Lung (tissue), 12 donors: ENCODE data around the gene NR2C2AP. TPM values are rescaled to one million over a fixed set of nuclear protein-coding genes. Genes with fewer than 3 reads are reported as not detected.
A peak's percentile ranks its signal among the peaks of the same experiment; 100 is the strongest.
"Not testable (repeated sequence)": the region's sequence is repeated elsewhere in the genome, so short reads cannot be mapped to it uniquely, and the experiment has no call there.

Experiments used
- ATAC-seq: fragments of 200-7000 bp; cut with Tn5 transposase; one replicate; pipeline ENCODE4 v1.9.1; 2020; ENCODE audit warnings: moderate number of reproducible peaks; ENCODE audit not compliant: insufficient read depth, low FRiP score
- DNase-seq, 3 donors: peaks; one replicate each; pipeline ENCODE4 v3.0.0-alpha.2; 2013 to 2017
- H3K27ac ChIP-seq, 2 donors: one replicate each; pipeline ENCODE4 v1.5.1; 2013; ENCODE audit warnings: mild to moderate bottlenecking in 2 of 2, moderate library complexity in 2 of 2, control low read depth in 1 of 2, inconsistent platforms in 1 of 2, low read depth in 1 of 2, low read length in 1 of 2
- H3K27me3 ChIP-seq, 3 donors: one replicate each; pipeline ENCODE4 v1.5.1; 2013; ENCODE audit warnings: low read length in 2 of 3; ENCODE audit not compliant: control insufficient read depth in 3 of 3, insufficient read depth in 3 of 3
- H3K36me3 ChIP-seq, 4 donors: one replicate each; pipeline ENCODE4 v1.5.1; 2013; ENCODE audit warnings: low read length in 4 of 4, mild to moderate bottlenecking in 1 of 4, moderate library complexity in 1 of 4; ENCODE audit not compliant: control insufficient read depth in 4 of 4, insufficient read depth in 4 of 4
- H3K4me1 ChIP-seq, 5 donors: one replicate each; pipeline ENCODE4 v1.5.1; 2013; ENCODE audit warnings: low read length in 5 of 5, mild to moderate bottlenecking in 2 of 5, moderate library complexity in 1 of 5; ENCODE audit not compliant: control insufficient read depth in 5 of 5, insufficient read depth in 5 of 5
- H3K4me3 ChIP-seq: one replicate; pipeline ENCODE4 v1.5.1; 2013; ENCODE audit warnings: mild to moderate bottlenecking, control low read depth, moderate library complexity
- H3K9ac ChIP-seq, 2 donors: one replicate each; pipeline ENCODE4 v1.5.1; 2013; ENCODE audit warnings: low read length in 2 of 2, control low read depth in 1 of 2; ENCODE audit not compliant: insufficient read depth in 1 of 2
- H3K9me3 ChIP-seq, 4 donors: one replicate each; pipeline ENCODE4 v1.5.1; 2013; ENCODE audit warnings: low read length in 3 of 4, mild to moderate bottlenecking in 1 of 4, moderate library complexity in 1 of 4; ENCODE audit not compliant: control insufficient read depth in 4 of 4, insufficient read depth in 3 of 4
- CTCF ChIP-seq: IDR thresholded peaks from 2 replicates; pipeline ENCODE4 v1.5.1; 2012; ENCODE audit warnings: mild to moderate bottlenecking; ENCODE audit errors: control extremely low read depth, extremely low read depth
- WGBS, 2 donors: extraction: QIAGEN DNeasy Blood & Tissue Kit; methylation state at CpG; one replicate each; pipeline ENCODE4 v1.1.7; 2013; 5-methylcytosine and 5-hydroxymethylcytosine counted together
- polyA plus RNA-seq, 2 donors: library from polyadenylated mRNA; stranded (reverse); fragments of 200-250 nt; gene quantifications; one replicate each; pipeline ENCODE4 v1.2.1, GENCODE V29; 2013
- total RNA-seq, 2 donors: library from RNA; depleted of rRNA in 1 of 2; stranded (reverse); fragments of >200 nt in 1 of 2; gene quantifications; one replicate each; pipeline ENCODE4 v1.2.1, GENCODE V29; 2014 to 2021
- donor health status: control.
- donor health status: control.
- donor health status: Bipolar disorder and iron deficiency.
- donor health status: healthy.
- donor health status: DM: yes; HTN: yes; CAD: no.

Gene NR2C2AP
- total and polyA plus RNA-seq, 4 donors = 4.6 to 26.7 (median 21.2) TPM

GRCh38 chr19:19176950-19177349 lies 26.3 kb downstream of the NR2C2AP start:
- no peak for DNase-seq
- H3K4me3 ChIP-seq = no peak overlapping the region
- no peak for ATAC-seq
- 90 to 94% methylated on average over 8 of the region's 8 CpGs for WGBS, 2 donors
- H3K4me1 ChIP-seq = peaks cover 0 to 3% (median 0%) of the 10 kb centered on the region in 5 donors
- H3K27me3 ChIP-seq = no peaks in the 10 kb centered on the region
- peaks cover 0 to 4% (median 0%) of the 10 kb centered on the region in 4 donors for H3K9me3 ChIP-seq
- no peak overlapping the region for H3K27ac ChIP-seq
- no peak for TF ChIP-seq CTCF
- H3K9ac ChIP-seq = no peak overlapping the region
- peaks cover 8 to 20% (median 13%) of the 10 kb centered on the region in 4 donors for H3K36me3 ChIP-seq

GRCh38 chr19:19173243-19173642 lies 30.0 kb downstream of the NR2C2AP start:
- H3K9me3 ChIP-seq, H3K36me3 ChIP-seq, ATAC-seq, H3K4me3 ChIP-seq, H3K27ac ChIP-seq, H3K27me3 ChIP-seq, H3K9ac ChIP-seq, DNase-seq: not testable (repeated sequence)
- peaks cover 0 to 11% (median 0%) of the 10 kb centered on the region in 5 donors for H3K4me1 ChIP-seq
- WGBS, 2 donors = 85 to 89% methylated on average over 5 of the region's 5 CpGs

- Histone ChIP-seq H3K36me3 (peaks cover 0 to 5% (median 3%) of the 10 kb centered on the region in 4 donors), H3K27me3 (no peaks in the 10 kb centered on the region), H3K9me3 (no peaks in the 10 kb centered on the region), H3K4me3 (no peak overlapping the region), H3K4me1 (peaks cover 0 to 11% (median 0%) of the 10 kb centered on the region in 5 donors), H3K9ac (no peak overlapping the region), H3K27ac (no peak overlapping the region)
- ATAC-seq (no peak), DNase-seq (peak; percentile 12 to 46 (median 24))
- WGBS, 2 donors = 48 to 64% methylated on average over 7 to 8 of the region's 8 CpGs
- no peak for TF ChIP-seq CTCF
These were observed 31.2 kb downstream of the NR2C2AP start for GRCh38 chr19:19171821-19172532.

- peak in 2 of 3 donors; percentile 14 to 22 for DNase-seq
- Histone ChIP-seq H3K9ac (no peak overlapping the region), H3K27ac (no peak overlapping the region), H3K4me1 (peaks cover 0 to 11% (median 0%) of the 10 kb centered on the region in 5 donors), H3K4me3 (no peak overlapping the region), H3K9me3 (no peaks in the 10 kb centered on the region), H3K27me3 (no peaks in the 10 kb centered on the region), H3K36me3 (peaks cover 0 to 5% (median under 1%) of the 10 kb centered on the region in 4 donors)
- no peak for TF ChIP-seq CTCF
- ATAC-seq = no peak
- 77 to 89% methylated on average over 6 of the region's 6 CpGs for WGBS, 2 donors
These were observed 32.1 kb downstream of the NR2C2AP start for GRCh38 chr19:19170873-19171672.
